Measurements from ENCODE around the gene GSTM2. TPM values are rescaled to one million over a fixed set of nuclear protein-coding genes. Genes with fewer than 3 reads are reported as not detected.

Gene GSTM2
- total RNA-seq, 2 donors from 2014 or later = 18.4 to 30.3 TPM

DNA sequence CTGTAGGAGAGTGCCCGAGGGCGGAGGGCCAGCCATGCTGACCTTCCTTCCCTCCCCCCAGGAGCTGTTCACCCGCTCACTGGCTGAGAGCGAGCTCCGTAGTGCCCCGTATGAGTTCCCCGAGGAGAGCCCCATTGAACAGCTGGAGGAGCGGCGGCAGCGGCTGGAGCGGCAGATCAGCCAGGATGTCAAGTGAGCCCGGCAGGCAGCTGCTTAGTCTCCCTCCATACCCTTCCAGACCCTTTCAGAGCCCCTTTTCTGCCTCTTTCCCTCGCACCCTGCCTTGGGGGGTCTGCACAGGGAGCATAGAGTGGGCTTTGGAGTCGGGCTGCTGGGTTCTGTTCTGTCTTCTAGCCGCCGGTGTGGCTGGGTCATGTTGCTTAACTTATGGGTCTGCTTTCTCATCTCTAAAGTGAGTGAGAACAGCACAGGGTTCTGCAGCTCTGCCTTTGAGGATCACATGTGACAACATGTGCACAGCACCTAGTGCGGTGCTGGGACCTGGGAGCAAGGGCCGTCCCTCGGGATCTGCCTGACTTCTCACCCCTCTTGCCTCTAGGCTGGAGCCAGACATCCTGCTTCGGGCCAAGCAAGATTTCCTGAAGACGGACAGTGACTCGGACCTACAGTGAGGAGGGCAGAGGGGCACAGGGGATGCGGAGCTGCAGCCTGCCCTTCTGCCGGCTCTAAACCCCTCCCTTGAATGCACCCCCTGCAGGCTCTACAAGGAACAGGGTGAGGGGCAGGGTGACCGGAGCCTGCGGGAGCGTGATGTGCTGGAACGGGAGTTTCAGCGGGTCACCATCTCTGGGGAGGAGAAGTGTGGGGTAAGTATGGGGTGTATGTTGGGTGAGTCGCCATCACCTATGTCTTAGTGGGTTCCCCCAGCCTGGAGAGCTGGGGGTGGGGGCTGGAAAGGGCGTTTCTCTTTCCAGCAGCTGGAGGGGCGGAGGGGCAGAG, 42.0 kb upstream of the GSTM2 start:
- TF ChIP-seq CTCF (conservative IDR thresholded peaks at IDR 0.05) = peak; percentile 35
- H3K9me3 Mint-ChIP-seq = no peaks in the 10 kb centered on the region
- WGBS, 2 experiments (ENCODE audit: insufficient coverage in 1 of 2, insufficient read length in 1 of 2) = 88 to 92% methylated on average over 18 to 32 of the region's 32 CpGs

DNA sequence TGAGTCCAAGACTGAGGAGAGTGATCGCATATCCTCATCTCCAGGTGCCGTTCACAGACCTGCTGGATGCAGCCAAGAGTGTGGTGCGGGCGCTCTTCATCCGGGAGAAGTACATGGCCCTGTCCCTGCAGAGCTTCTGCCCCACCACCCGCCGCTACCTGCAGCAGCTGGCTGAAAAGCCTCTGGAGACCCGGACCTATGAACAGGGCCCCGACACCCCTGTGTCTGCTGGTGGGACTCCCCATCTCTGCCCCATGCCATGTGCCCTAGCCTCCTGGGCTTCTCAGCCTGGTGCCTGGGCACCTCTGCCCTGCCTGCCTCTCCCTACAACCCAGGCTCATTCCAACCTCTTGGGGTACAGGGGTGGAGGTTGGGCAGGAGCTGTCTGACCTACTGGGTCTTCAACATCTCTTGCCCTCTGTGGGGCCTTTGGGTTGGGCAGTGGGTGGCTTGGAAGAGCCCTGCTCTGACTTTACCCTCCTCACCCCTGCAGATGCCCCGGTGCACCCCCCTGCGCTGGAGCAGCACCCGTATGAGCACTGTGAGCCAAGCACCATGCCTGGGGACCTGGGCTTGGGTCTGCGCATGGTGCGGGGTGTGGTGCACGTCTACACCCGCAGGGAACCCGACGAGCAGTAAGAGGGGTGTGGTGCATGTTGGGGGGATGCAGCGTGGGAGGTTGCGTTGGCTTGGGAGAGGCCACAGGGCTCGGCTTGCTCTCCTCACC, 41.0 kb upstream of the GSTM2 start:
- no peak overlapping the region for H3K4me3 ChIP-seq (ENCODE audit: low read length)
- H3K4me1 ChIP-seq (ENCODE audit: control insufficient read depth, insufficient read depth, low read length) = peaks cover 1% of the 10 kb centered on the region
- Mint-ChIP-seq H3K36me3 (ENCODE audit: low read depth) (peaks cover 33% of the 10 kb centered on the region), H3K27me3 (ENCODE audit: insufficient read depth) (no peaks in the 10 kb centered on the region), H3K27ac (no peak overlapping the region), H3K9me3 (no peaks in the 10 kb centered on the region), H3K4me3 (no peak overlapping the region), H3K4me1 (no peaks in the 10 kb centered on the region)
- H3K9me3 ChIP-seq (ENCODE audit: control insufficient read depth, low read length) = no peaks in the 10 kb centered on the region
- peak; percentile 37 for DNase-seq
- H3K36me3 ChIP-seq (ENCODE audit: control insufficient read depth, insufficient read depth, low read length) = peaks cover 25% of the 10 kb centered on the region
- H3K27ac ChIP-seq (ENCODE audit: low read depth, low read length) = no peak overlapping the region
- WGBS, 2 experiments (ENCODE audit: insufficient coverage in 1 of 2, insufficient read length in 1 of 2) = 94 to 98% methylated on average over 16 to 21 of the region's 21 CpGs
- H3K9ac ChIP-seq (ENCODE audit: extremely low read depth, low read length, poor library complexity, severe bottlenecking) = no peak overlapping the region
- TF ChIP-seq CTCF (conservative IDR thresholded peaks at IDR 0.05) = no peak
- H3K27me3 ChIP-seq (ENCODE audit: control insufficient read depth, insufficient read depth, low read length, poor library complexity, severe bottlenecking) = no peaks in the 10 kb centered on the region

More for the DNA sequence above, 42.0 kb upstream of the GSTM2 start:
- DNase-seq = peak; percentile 48
- Mint-ChIP-seq H3K27ac (peak overlapping the region; percentile 48), H3K4me1 (peaks cover 5% of the 10 kb centered on the region), H3K36me3 (ENCODE audit: low read depth) (peaks cover 31% of the 10 kb centered on the region), H3K4me3 (no peak overlapping the region), H3K27me3 (ENCODE audit: insufficient read depth) (no peaks in the 10 kb centered on the region)
- Histone ChIP-seq H3K9me3 (ENCODE audit: control insufficient read depth, low read length) (no peaks in the 10 kb centered on the region), H3K36me3 (ENCODE audit: control insufficient read depth, insufficient read depth, low read length) (peaks cover 18% of the 10 kb centered on the region), H3K4me1 (ENCODE audit: control insufficient read depth, insufficient read depth, low read length) (peaks cover 7% of the 10 kb centered on the region), H3K27me3 (ENCODE audit: control insufficient read depth, insufficient read depth, low read length, poor library complexity, severe bottlenecking) (no peaks in the 10 kb centered on the region), H3K4me3 (ENCODE audit: low read length) (no peak overlapping the region), H3K27ac (ENCODE audit: low read depth, low read length) (no peak overlapping the region), H3K9ac (ENCODE audit: extremely low read depth, low read length, poor library complexity, severe bottlenecking) (no peak overlapping the region)

DNA sequence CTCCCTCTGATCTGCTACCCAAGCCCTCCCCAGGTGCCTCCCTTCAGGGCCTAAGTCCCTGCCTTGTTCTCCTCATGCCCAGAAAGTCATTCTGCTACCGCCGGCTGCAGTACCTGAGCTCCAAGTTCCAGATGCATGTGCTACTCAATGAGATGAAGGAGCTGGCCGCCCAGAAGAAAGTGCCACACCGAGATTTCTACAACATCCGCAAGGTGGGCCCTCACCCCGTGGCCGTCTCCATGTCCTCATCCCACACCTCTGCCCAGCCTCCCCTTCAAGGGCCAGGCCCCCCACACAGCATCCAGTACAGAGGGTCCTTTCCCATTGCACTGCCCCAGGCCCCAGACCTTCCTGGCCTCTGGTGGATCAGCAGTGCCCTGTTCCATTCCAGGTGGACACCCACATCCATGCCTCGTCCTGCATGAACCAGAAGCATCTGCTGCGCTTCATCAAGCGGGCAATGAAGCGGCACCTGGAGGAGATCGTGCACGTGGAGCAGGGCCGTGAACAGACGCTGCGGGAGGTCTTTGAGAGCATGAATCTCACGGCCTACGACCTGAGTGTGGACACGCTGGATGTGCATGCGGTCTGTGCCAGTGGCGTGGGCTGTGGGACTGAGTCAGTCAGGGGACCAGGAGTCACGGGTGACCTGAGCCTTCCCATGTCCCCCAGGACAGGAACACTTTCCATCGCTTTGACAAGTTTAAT, 40.0 kb upstream of the GSTM2 start:
- Histone ChIP-seq H3K4me3 (ENCODE audit: low read length) (no peak overlapping the region), H3K27me3 (ENCODE audit: control insufficient read depth, insufficient read depth, low read length, poor library complexity, severe bottlenecking) (no peaks in the 10 kb centered on the region), H3K27ac (ENCODE audit: low read depth, low read length) (no peak overlapping the region), H3K9ac (ENCODE audit: extremely low read depth, low read length, poor library complexity, severe bottlenecking) (no peak overlapping the region), H3K4me1 (ENCODE audit: control insufficient read depth, insufficient read depth, low read length) (no peaks in the 10 kb centered on the region), H3K36me3 (ENCODE audit: control insufficient read depth, insufficient read depth, low read length) (peaks cover 25% of the 10 kb centered on the region), H3K9me3 (ENCODE audit: control insufficient read depth, low read length) (no peaks in the 10 kb centered on the region)
- Mint-ChIP-seq H3K36me3 (ENCODE audit: low read depth) (peaks cover 35% of the 10 kb centered on the region), H3K27me3 (ENCODE audit: insufficient read depth) (no peaks in the 10 kb centered on the region), H3K4me1 (no peaks in the 10 kb centered on the region), H3K27ac (peak overlapping the region; percentile 66), H3K4me3 (no peak overlapping the region), H3K9me3 (no peaks in the 10 kb centered on the region)
- TF ChIP-seq CTCF (conservative IDR thresholded peaks at IDR 0.05) = no peak
- 93 to 96% methylated on average over 23 of the region's 23 CpGs for WGBS, 2 experiments (ENCODE audit: insufficient coverage in 1 of 2, insufficient read length in 1 of 2)
- DNase-seq = peak; percentile 33

Measured in endodermal cell (in vitro differentiated cells).